ENCODE results near the gene TM4SF4. TPM values are rescaled to one million over a fixed set of nuclear protein-coding genes. Genes with fewer than 3 reads are reported as not detected.

Gene TM4SF4
- total and polyA plus RNA-seq, 2 donors (not counting 1 experiment from before 2014, with no cell fraction given): not detected

GRCh38 chr3:149494022-149494758, 19.7 kb downstream of the TM4SF4 start:
- H3K36me3 ChIP-seq (replicated peaks in 1 of 2; ENCODE audit: control extremely low read depth in 1 of 2, control insufficient read depth in 1 of 2, extremely low read depth in 1 of 2, insufficient read depth in 2 of 2, low read length in 1 of 2): no peaks in the 10 kb centered on the region
- TF ChIP-seq, protein P1, sequence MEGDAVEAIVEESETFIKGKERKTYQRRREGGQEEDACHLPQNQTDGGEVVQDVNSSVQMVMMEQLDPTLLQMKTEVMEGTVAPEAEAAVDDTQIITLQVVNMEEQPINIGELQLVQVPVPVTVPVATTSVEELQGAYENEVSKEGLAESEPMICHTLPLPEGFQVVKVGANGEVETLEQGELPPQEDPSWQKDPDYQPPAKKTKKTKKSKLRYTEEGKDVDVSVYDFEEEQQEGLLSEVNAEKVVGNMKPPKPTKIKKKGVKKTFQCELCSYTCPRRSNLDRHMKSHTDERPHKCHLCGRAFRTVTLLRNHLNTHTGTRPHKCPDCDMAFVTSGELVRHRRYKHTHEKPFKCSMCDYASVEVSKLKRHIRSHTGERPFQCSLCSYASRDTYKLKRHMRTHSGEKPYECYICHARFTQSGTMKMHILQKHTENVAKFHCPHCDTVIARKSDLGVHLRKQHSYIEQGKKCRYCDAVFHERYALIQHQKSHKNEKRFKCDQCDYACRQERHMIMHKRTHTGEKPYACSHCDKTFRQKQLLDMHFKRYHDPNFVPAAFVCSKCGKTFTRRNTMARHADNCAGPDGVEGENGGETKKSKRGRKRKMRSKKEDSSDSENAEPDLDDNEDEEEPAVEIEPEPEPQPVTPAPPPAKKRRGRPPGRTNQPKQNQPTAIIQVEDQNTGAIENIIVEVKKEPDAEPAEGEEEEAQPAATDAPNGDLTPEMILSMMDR (IDR thresholded peaks at IDR 0.05): peak; percentile 61
- no peak for TF ChIP-seq EZH2 (IDR thresholded peaks at IDR 0.05; ENCODE audit: borderline replicate concordance, insufficient read depth, low read depth, low read length, poor library complexity, severe bottlenecking)
- no peaks in the 10 kb centered on the region for H4K20me1 ChIP-seq (ENCODE audit: control insufficient read depth, insufficient read depth, low read length, poor library complexity, severe bottlenecking)
- no peak overlapping the region for H3K27ac ChIP-seq (ENCODE audit: low read length in 2 of 2)
- peaks cover 0 to 2% (median 0%) of the 10 kb centered on the region in 3 donors for H3K9me3 ChIP-seq (ENCODE audit: control extremely low read depth in 1 of 3, control insufficient read depth in 2 of 3, insufficient read depth in 1 of 3, low read length in 2 of 3)
- intact Hi-C loops (cut with micrococcal nuclease): no loop called here
- H3K4me3 ChIP-seq (ENCODE audit: control extremely low read depth in 1 of 5, extremely low read depth in 1 of 5, insufficient read depth in 1 of 5, low read depth in 2 of 5, low read length in 4 of 5): no peak overlapping the region
- CTCF ChIA-PET: interaction anchor here (0.6 kb wide), 1 partner anchor 693 kb away, joined by 4 read pairs; no protein-coding TSS in a partner anchor
- no peaks in the 10 kb centered on the region for H3K79me2 ChIP-seq (ENCODE audit: control insufficient read depth, insufficient read depth, low read length)
- H3K4me1 ChIP-seq (ENCODE audit: control insufficient read depth in 2 of 2, insufficient read depth in 2 of 2, low read length in 2 of 2): no peaks in the 10 kb centered on the region
- H3K9me3 Mint-ChIP-seq (ENCODE audit: insufficient read depth): no peaks in the 10 kb centered on the region
- no peak overlapping the region for H3K4me3 Mint-ChIP-seq
- no peak overlapping the region for H2AFZ ChIP-seq (ENCODE audit: insufficient read depth, low read depth, low read length, poor library complexity, severe bottlenecking)
- no peak for ATAC-seq (ENCODE audit: low read depth)
- peaks cover 33% of the 10 kb centered on the region for H3K27me3 Mint-ChIP-seq
- peaks cover 0 to 12% (median 3%) of the 10 kb centered on the region in 4 experiments for H3K27me3 ChIP-seq (replicated peaks in 1 of 4; ENCODE audit: control extremely low read depth in 1 of 4, control insufficient read depth in 3 of 4, insufficient read depth in 4 of 4, low read length in 3 of 4)
- no peaks in the 10 kb centered on the region for H3K4me1 Mint-ChIP-seq
- H3K9ac ChIP-seq (ENCODE audit: low read length): no peak overlapping the region
- DNase-seq: peak; percentile 26
- no peak overlapping the region for H3K27ac Mint-ChIP-seq
- WGBS (ENCODE audit: insufficient coverage): 67% methylated on average over 1 of the region's 11 CpGs
- POLR2A ChIA-PET: no interaction called here
- no peak overlapping the region for H3K4me2 ChIP-seq (replicated peaks; ENCODE audit: low read depth, low read length, poor library complexity, severe bottlenecking)

Measured in B cell (primary cell).